ENCODE data around the gene MCEE.

DNA sequence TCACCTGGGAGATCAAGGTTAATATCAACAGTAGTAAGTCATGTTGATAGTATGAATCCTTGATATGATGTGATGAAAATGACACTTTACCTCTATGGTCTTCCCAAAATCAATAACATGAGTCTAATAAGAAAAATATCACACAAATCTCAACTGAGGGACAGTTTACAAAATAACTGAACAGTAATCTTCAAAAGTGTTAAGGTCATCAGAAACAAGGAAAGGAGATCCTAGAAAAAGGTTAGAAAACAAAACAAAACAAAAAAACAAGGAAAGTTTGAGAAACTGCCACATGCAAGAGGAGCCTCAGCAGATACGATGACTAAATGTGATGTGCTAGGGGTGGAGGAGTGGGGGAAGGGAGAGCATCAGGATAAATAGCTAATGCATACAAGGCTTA is 16.2 kb downstream of the MCEE start:
- TF ChIP-seq, protein P1, sequence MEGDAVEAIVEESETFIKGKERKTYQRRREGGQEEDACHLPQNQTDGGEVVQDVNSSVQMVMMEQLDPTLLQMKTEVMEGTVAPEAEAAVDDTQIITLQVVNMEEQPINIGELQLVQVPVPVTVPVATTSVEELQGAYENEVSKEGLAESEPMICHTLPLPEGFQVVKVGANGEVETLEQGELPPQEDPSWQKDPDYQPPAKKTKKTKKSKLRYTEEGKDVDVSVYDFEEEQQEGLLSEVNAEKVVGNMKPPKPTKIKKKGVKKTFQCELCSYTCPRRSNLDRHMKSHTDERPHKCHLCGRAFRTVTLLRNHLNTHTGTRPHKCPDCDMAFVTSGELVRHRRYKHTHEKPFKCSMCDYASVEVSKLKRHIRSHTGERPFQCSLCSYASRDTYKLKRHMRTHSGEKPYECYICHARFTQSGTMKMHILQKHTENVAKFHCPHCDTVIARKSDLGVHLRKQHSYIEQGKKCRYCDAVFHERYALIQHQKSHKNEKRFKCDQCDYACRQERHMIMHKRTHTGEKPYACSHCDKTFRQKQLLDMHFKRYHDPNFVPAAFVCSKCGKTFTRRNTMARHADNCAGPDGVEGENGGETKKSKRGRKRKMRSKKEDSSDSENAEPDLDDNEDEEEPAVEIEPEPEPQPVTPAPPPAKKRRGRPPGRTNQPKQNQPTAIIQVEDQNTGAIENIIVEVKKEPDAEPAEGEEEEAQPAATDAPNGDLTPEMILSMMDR (IDR thresholded peaks at IDR 0.05; ENCODE audit: insufficient read depth, low read length): no peak
- TF ChIP-seq, protein P2, sequence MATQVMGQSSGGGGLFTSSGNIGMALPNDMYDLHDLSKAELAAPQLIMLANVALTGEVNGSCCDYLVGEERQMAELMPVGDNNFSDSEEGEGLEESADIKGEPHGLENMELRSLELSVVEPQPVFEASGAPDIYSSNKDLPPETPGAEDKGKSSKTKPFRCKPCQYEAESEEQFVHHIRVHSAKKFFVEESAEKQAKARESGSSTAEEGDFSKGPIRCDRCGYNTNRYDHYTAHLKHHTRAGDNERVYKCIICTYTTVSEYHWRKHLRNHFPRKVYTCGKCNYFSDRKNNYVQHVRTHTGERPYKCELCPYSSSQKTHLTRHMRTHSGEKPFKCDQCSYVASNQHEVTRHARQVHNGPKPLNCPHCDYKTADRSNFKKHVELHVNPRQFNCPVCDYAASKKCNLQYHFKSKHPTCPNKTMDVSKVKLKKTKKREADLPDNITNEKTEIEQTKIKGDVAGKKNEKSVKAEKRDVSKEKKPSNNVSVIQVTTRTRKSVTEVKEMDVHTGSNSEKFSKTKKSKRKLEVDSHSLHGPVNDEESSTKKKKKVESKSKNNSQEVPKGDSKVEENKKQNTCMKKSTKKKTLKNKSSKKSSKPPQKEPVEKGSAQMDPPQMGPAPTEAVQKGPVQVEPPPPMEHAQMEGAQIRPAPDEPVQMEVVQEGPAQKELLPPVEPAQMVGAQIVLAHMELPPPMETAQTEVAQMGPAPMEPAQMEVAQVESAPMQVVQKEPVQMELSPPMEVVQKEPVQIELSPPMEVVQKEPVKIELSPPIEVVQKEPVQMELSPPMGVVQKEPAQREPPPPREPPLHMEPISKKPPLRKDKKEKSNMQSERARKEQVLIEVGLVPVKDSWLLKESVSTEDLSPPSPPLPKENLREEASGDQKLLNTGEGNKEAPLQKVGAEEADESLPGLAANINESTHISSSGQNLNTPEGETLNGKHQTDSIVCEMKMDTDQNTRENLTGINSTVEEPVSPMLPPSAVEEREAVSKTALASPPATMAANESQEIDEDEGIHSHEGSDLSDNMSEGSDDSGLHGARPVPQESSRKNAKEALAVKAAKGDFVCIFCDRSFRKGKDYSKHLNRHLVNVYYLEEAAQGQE (IDR thresholded peaks at IDR 0.05; ENCODE audit: insufficient replicate concordance, low read depth): no peak
